Body of pancreas (tissue), 4 donors: Measurements from ENCODE around the gene USP10. TPM values are rescaled to one million over a fixed set of nuclear protein-coding genes. Genes with fewer than 3 reads are reported as not detected.

Experiments
- ATAC-seq: fragments of 150-250 bp; one replicate; pipeline ENCODE4 v1.9.1; 2016
- DNase-seq, 4 donors: peaks; one replicate each; pipeline ENCODE4 v3.0.0-alpha.2; 2019
- H3K27ac ChIP-seq, 4 donors: fragments of 200-600 bp; sonication (generic); 1 replicate in 3 of 4; 2 replicates in 1 of 4; pipeline versions ENCODE4 v1.5.1 to v1.6.1; 2016 to 2019; ENCODE audit warnings: mild to moderate bottlenecking in 1 of 4, mixed read lengths in 1 of 4, moderate library complexity in 1 of 4
- H3K27me3 ChIP-seq, 2 donors: fragments of 200-600 bp; sonication (generic); one replicate each; pipeline ENCODE4 v1.6.0; 2016; ENCODE audit warnings: mild to moderate bottlenecking in 1 of 2
- H3K36me3 ChIP-seq, 2 donors: fragments of 200-600 bp; sonication (generic); replicated peaks in 1 of 2; 2 replicates each; pipeline ENCODE4 v1.5.1; 2016; ENCODE audit warnings: low read depth in 2 of 2; ENCODE audit not compliant: insufficient read depth in 1 of 2
- H3K4me1 ChIP-seq: fragments of 200-600 bp; sonication (generic); one replicate; pipeline ENCODE4 v1.6.0; 2016
- H3K4me3 ChIP-seq, 2 donors: fragments of 200-600 bp; sonication (generic); 1 replicate in 1 of 2; 2 replicates in 1 of 2; pipeline ENCODE4 v1.5.1; 2016 to 2019
- H3K9me3 ChIP-seq, 3 donors: fragments of 200-600 bp; sonication (generic); 1 replicate in 2 of 3; 2 replicates in 1 of 3; pipeline ENCODE4 v1.5.1; 2016
- POLR2A ChIP-seq, 3 donors: fragments of 450-650 bp; IDR thresholded peaks; one replicate each; pipeline ENCODE4 v1.6.1; 2016; ENCODE audit warnings: antibody characterized with exemption in 3 of 3, mild to moderate bottlenecking in 2 of 3
- WGBS, 2 donors: methylation state at CpG; one replicate each; pipeline ENCODE4 v1.1.5; 2017; 5-methylcytosine and 5-hydroxymethylcytosine counted together
- intact Hi-C: fragments of 100-400 bp; cut with DNase I; formaldehyde crosslinking; loops from one replicate; pipeline ENCODE4 v1.15.1; 2023
- total RNA-seq, 2 donors: library from RNA; depleted of rRNA; stranded (reverse); fragments of >200 nt; gene quantifications; one replicate each; pipeline ENCODE4 v1.1.0, GENCODE V29; 2016
- TF ChIP-seq, protein P1 (sequence below), 7 experiments: fragments of 450-650 bp in 4 of 7; fragments of 200-600 bp in 3 of 7; sonication (generic) in 3 of 7; IDR thresholded peaks; one replicate each; pipeline ENCODE4 v1.5.1; 2016 to 2019; ENCODE audit warnings: antibody characterized with exemption in 7 of 7

Gene USP10
- total RNA-seq, 2 donors from 2014 or later = 24.6 to 32.3 TPM

DNA sequence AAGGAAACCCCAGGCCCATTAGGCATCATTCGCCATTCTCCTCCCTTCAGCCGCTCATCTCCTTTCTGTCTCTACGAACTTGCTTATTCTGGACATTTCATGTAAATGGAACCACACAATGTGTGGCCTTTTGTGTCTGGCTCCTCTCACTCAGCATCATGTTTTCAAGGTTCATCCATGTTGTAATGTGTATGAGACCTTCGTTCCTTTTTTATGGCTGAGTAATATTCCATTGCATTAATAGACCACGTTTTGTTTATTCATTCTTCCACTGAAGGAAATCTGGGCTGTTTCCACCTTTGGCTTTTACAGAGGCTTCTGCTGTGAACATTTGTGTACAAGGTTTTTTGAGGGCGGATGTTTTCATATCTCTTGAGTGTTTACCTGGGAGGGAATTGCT, 123.2 kb downstream of the USP10 start:
- WGBS, 2 donors = 85 to 88% methylated on average over 6 of the region's 6 CpGs
- Histone ChIP-seq H3K36me3 (no peaks in the 10 kb centered on the region), H3K27ac (peak overlapping the region in 3 of 4 donors; percentile 23 to 35 (median 30)), H3K4me3 (no peak overlapping the region), H3K9me3 (no peaks in the 10 kb centered on the region), H3K27me3 (peaks cover 0 to 8% of the 10 kb centered on the region in 2 donors), H3K4me1 (peaks cover 11% of the 10 kb centered on the region)
- DNase-seq (no peak), ATAC-seq (no peak)
- intact Hi-C loops = no loop called here
- TF ChIP-seq, protein P1, sequence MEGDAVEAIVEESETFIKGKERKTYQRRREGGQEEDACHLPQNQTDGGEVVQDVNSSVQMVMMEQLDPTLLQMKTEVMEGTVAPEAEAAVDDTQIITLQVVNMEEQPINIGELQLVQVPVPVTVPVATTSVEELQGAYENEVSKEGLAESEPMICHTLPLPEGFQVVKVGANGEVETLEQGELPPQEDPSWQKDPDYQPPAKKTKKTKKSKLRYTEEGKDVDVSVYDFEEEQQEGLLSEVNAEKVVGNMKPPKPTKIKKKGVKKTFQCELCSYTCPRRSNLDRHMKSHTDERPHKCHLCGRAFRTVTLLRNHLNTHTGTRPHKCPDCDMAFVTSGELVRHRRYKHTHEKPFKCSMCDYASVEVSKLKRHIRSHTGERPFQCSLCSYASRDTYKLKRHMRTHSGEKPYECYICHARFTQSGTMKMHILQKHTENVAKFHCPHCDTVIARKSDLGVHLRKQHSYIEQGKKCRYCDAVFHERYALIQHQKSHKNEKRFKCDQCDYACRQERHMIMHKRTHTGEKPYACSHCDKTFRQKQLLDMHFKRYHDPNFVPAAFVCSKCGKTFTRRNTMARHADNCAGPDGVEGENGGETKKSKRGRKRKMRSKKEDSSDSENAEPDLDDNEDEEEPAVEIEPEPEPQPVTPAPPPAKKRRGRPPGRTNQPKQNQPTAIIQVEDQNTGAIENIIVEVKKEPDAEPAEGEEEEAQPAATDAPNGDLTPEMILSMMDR (IDR thresholded peaks at IDR 0.05) = no peak
- TF ChIP-seq POLR2A (IDR thresholded peaks at IDR 0.05) = no peak

DNA sequence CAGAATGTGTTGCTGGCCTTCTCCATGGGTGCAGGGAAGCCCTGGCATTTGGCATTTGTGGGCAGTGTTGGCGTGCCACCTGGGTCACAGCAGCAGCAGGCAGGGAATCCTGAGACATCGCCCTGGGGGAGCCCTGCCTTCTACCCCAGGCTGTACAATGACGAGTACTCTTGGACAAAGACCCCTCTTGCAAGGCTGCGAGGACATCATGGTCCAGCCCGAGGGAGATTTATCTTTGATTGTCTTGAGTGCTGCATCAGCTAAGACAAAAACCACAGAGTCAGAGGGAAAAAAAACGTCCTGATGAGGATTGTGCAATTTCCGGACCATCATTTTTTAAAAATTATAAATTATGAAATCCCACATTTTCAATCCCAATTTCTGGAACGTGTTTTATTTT, 123.7 kb downstream of the USP10 start:
- no peak for TF ChIP-seq POLR2A (IDR thresholded peaks at IDR 0.05)
- TF ChIP-seq, protein P1 (IDR thresholded peaks at IDR 0.05) = no peak
- H3K27me3 ChIP-seq = peaks cover 0 to 8% of the 10 kb centered on the region in 2 donors
- peak overlapping the region in 1 of 4 donors; percentile 23 for H3K27ac ChIP-seq
- H3K4me1 ChIP-seq = peaks cover 11% of the 10 kb centered on the region
- ATAC-seq (no peak), DNase-seq (peak in 1 of 4 donors; percentile 38)
- no peaks in the 10 kb centered on the region for H3K9me3 ChIP-seq
- H3K4me3 ChIP-seq = no peak overlapping the region
- no peaks in the 10 kb centered on the region for H3K36me3 ChIP-seq
- 45 to 51% methylated on average over 8 of the region's 8 CpGs for WGBS, 2 donors
- intact Hi-C loops = no loop called here

DNA sequence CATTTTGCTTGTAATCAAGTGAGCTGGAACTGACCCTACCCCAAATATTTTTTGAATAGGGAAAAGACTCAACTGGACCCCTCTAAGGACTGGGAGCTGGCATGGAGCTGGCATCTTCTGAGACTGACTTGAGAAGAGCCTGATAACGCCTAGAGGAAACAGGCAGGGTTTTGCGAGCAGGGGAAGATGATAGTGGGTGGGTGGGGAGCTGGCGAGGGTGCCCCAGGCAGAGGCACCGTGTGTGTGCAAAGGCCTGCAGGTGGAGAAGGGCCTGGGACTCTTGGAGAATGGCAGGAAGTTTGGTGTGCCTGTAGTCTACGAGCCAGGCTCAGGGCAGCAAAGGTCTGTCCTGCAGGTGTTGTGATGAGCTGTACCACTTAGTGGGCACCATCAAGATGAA, 124.1 kb downstream of the USP10 start:
- Histone ChIP-seq H3K4me1 (peaks cover 11% of the 10 kb centered on the region), H3K27me3 (peaks cover 0 to 8% of the 10 kb centered on the region in 2 donors), H3K27ac (peak overlapping the region in 1 of 4 donors; percentile 38), H3K4me3 (no peak overlapping the region), H3K36me3 (no peaks in the 10 kb centered on the region), H3K9me3 (no peaks in the 10 kb centered on the region)
- ATAC-seq (no peak), DNase-seq (no peak)
- TF ChIP-seq, protein P1 (IDR thresholded peaks at IDR 0.05) = no peak
- intact Hi-C loops = no loop called here
- WGBS, 2 donors = 41 to 68% methylated on average over 5 of the region's 5 CpGs

DNA sequence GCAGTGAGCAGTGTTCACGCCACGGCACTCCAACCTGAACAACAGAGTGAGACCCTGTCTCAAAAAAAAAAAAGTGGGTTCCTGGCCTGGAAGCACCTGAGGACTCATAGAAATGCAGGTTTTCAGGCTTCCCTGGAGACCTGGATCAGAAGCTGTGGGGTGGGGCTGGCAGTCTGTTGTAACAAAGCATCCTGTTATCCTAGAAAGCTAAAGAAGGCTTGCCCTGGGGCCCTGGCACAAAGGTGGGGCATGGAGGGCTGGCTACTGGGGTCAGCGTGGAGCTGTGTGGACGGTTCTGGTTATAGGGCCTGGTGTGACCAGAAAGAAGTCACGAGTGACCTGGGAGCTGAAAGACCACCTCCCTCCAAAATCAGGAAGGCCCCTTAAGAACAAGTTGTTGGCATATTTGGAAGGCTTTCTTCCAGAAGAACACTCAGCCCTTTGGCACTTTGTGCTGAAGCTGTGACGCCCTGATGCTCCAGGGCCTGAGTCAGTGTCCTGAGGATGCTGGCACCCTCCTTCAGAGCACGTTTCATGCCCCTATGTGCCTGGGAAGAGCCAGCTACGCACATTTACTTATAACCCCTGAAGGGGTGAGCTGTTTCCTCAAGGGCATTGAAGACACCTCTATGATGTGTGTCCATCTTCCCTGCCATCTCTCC, 126.2 kb downstream of the USP10 start:
- whole genome bisulfite sequencing, 2 donors = 74 to 82% methylated on average over 6 to 8 of the region's 8 CpGs
- intact Hi-C loops = no loop called here
- Histone ChIP-seq H3K36me3 (no peaks in the 10 kb centered on the region), H3K4me1 (no peaks in the 10 kb centered on the region), H3K27me3 (no peaks in the 10 kb centered on the region), H3K9me3 (no peaks in the 10 kb centered on the region), H3K4me3 (no peak overlapping the region), H3K27ac (peak overlapping the region in 3 of 4 donors; percentile 13 to 52 (median 29))
- TF ChIP-seq, protein P1 (IDR thresholded peaks at IDR 0.05) = no peak
- TF ChIP-seq POLR2A (IDR thresholded peaks at IDR 0.05) = no peak
- ATAC-seq (no peak), DNase-seq (no peak)

DNA sequence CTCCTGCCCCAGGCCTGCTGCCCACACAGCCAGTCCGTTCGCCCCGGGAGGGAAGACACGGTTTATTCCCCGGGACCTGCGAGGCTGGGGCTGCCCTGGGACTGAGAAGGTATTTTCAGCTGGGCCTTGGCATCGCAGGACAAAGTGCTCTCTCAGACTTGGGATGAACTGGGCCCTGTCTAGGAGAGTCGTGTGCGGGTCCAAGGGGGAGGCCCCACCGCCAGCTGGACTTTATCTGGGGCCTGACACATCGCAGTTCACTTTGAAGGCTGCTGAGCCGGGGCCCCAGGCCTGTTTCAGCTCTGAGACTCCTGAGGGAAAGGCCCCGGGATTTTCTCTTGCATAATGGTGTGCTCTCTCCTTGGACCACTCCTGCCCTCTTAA, 126.8 kb downstream of the USP10 start:
- 81% methylated on average over 8 to 13 of the region's 13 CpGs for WGBS, 2 donors
- Histone ChIP-seq H3K27me3 (no peaks in the 10 kb centered on the region), H3K27ac (peak overlapping the region in 3 of 4 donors; percentile 13 to 52 (median 29)), H3K36me3 (no peaks in the 10 kb centered on the region), H3K9me3 (no peaks in the 10 kb centered on the region), H3K4me3 (no peak overlapping the region), H3K4me1 (no peaks in the 10 kb centered on the region)
- intact Hi-C loops = no loop called here
- TF ChIP-seq POLR2A (IDR thresholded peaks at IDR 0.05) = peak in 1 of 3 donors; percentile 8
- TF ChIP-seq, protein P1 (IDR thresholded peaks at IDR 0.05) = no peak
- DNase-seq (peak in 1 of 4 donors; percentile 44), ATAC-seq (no peak)
